Spleen (tissue), 11 donors: ENCODE results near the gene TBC1D2. TPM values are rescaled to one million over a fixed set of nuclear protein-coding genes. Genes with fewer than 3 reads are reported as not detected.

ENCODE experiments used
- DNase-seq: peaks from one replicate; pipeline ENCODE4 v3.0.0-alpha.2; 2020
- H3K27ac ChIP-seq, 8 donors: fragments of 200-600 bp; sonication (generic) in 7 of 8; 1 replicate in 4 of 8; 2 replicates in 4 of 8; pipeline versions ENCODE4 v1.5.0 to v1.8.0; 2016 to 2021; ENCODE audit warnings: inconsistent platforms in 4 of 8, mild to moderate bottlenecking in 4 of 8, moderate library complexity in 1 of 8
- H3K27me3 ChIP-seq, 7 donors: fragments of 200-600 bp; sonication (generic) in 6 of 7; replicated peaks in 1 of 7; 1 replicate in 4 of 7; 2 replicates in 3 of 7; pipeline versions ENCODE4 v1.5.0 to v1.8.0; 2016 to 2021; ENCODE audit warnings: inconsistent platforms in 3 of 7, mild to moderate bottlenecking in 1 of 7
- H3K36me3 ChIP-seq, 6 donors: fragments of 200-600 bp; sonication (generic) in 5 of 6; 1 replicate in 4 of 6; 2 replicates in 2 of 6; pipeline versions ENCODE4 v1.5.0 to v1.8.0; 2016 to 2021; ENCODE audit warnings: inconsistent platforms in 2 of 6
- H3K4me1 ChIP-seq, 6 donors: fragments of 200-600 bp; sonication (generic) in 5 of 6; 1 replicate in 3 of 6; 2 replicates in 3 of 6; pipeline versions ENCODE4 v1.5.0 to v1.8.0; 2016 to 2021; ENCODE audit warnings: inconsistent platforms in 3 of 6
- H3K4me3 ChIP-seq, 8 donors: fragments of 200-600 bp; sonication (generic) in 7 of 8; 1 replicate in 4 of 8; 2 replicates in 4 of 8; pipeline versions ENCODE4 v1.5.0 to v1.8.0; 2016 to 2021; ENCODE audit warnings: inconsistent platforms in 4 of 8, mild to moderate bottlenecking in 4 of 8, moderate library complexity in 2 of 8
- H3K9me3 ChIP-seq, 8 donors: fragments of 200-600 bp; sonication (generic) in 7 of 8; 1 replicate in 4 of 8; 2 replicates in 4 of 8; pipeline versions ENCODE4 v1.5.0 to v1.8.0; 2016 to 2021; ENCODE audit warnings: inconsistent platforms in 4 of 8
- CTCF ChIP-seq, 11 experiments: fragments of 200-600 bp in 7 of 11; fragments of 450-650 bp in 4 of 11; sonication (generic) in 4 of 11; IDR thresholded peaks in 8 of 11; conservative IDR thresholded peaks in 3 of 11; 1 replicate in 7 of 11; 2 replicates in 4 of 11; pipeline versions ENCODE4 v1.4.0 to v1.8.0; 2016 to 2021; ENCODE audit warnings: antibody characterized with exemption in 11 of 11, inconsistent platforms in 4 of 11, mild to moderate bottlenecking in 1 of 11
- POLR2A ChIP-seq, 3 donors: fragments of 450-650 bp; IDR thresholded peaks; one replicate each; pipeline ENCODE4 v1.5.1; 2017; ENCODE audit warnings: antibody characterized with exemption in 3 of 3, mild to moderate bottlenecking in 1 of 3
- POLR2AphosphoS5 ChIP-seq, 3 donors: sonication (generic); formaldehyde crosslinking; IDR thresholded peaks; one replicate each; pipeline ENCODE4 v1.5.1; 2017; ENCODE audit warnings: antibody characterized with exemption in 3 of 3
- WGBS, 5 donors: extraction: QIAGEN DNeasy Blood & Tissue Kit in 3 of 5; methylation state at CpG; one replicate each; pipeline versions ENCODE4 v1.1.5 to v1.1.7; 2013 to 2018; 5-methylcytosine and 5-hydroxymethylcytosine counted together
- intact Hi-C: fragments of 100-400 bp; cut with DNase I; formaldehyde crosslinking; loops from one replicate; pipeline ENCODE4 v1.15.0; 2023; ENCODE audit warnings: low total_unique reads
- polyA plus RNA-seq, 3 donors: library from polyadenylated mRNA; stranded (reverse); fragments of 200-250 nt; gene quantifications; one replicate each; pipeline ENCODE4 v1.2.1, GENCODE V29; 2013
- total RNA-seq, 7 donors: library from RNA; depleted of rRNA in 3 of 7; stranded (reverse); fragments of >200 nt in 3 of 7; fragmentation: NEBNext Ultra II Directional in 4 of 7; extraction: Animal tissue kit (Norgen Biotek cat#: 25700) in 4 of 7; gene quantifications; one replicate each; pipeline versions ENCODE4 v1.1.0 to v1.2.1, GENCODE V29; 2016 to 2021
- donor health status: healthy with polysubstance abuse.
- donor health status: DM: no; HTN: no; CAD: no; lungs with moderate emphysema.
- donor health status: DM: no; HTN: no; CAD: no.
- donor health status: Bipolar disorder and iron deficiency.
- donor health status: healthy.
- donor health status: DM: no; HTN: no; CAD: no.
- donor health status: DM: yes; HTN: yes; CAD: no.

TBC1D2 gene
- total and polyA plus RNA-seq, 10 donors = 2.7 to 27.2 (median 12.4) TPM

- intact Hi-C loops = loop anchor here (10.0 kb wide), 1 partner anchor 52 kb away; the partner anchor contains the start of gene TBC1D2
- H3K27ac ChIP-seq = no peak overlapping the region
- DNase-seq = no peak
- H3K36me3 ChIP-seq = peaks cover 0 to 86% (median 6%) of the 10 kb centered on the region in 6 donors
- H3K4me1 ChIP-seq = peaks cover 0 to 14% (median 6%) of the 10 kb centered on the region in 6 donors
- no peaks in the 10 kb centered on the region for H3K9me3 ChIP-seq
- WGBS, 5 donors = 55 to 98% (median 81%) methylated on average over 4 to 7 of the region's 7 CpGs
- TF ChIP-seq POLR2A (IDR thresholded peaks at IDR 0.05) (no peak), CTCF (IDR thresholded peaks at IDR 0.05 in 8 of 11, conservative IDR thresholded peaks at IDR 0.05 in 3 of 11) (no peak), POLR2AphosphoS5 (IDR thresholded peaks at IDR 0.05) (no peak)
- no peak overlapping the region for H3K4me3 ChIP-seq
- no peaks in the 10 kb centered on the region for H3K27me3 ChIP-seq
These were observed 52.3 kb downstream of the TBC1D2 start for GRCh38 chr9:98203153-98203552.

GRCh38 chr9:98202252-98202651 is 53.2 kb downstream of the TBC1D2 start:
- no peak overlapping the region for H3K27ac ChIP-seq
- WGBS, 5 donors = 74 to 87% (median 81%) methylated on average over 5 of the region's 5 CpGs
- H3K4me1 ChIP-seq = peaks cover 0 to 14% (median 6%) of the 10 kb centered on the region in 6 donors
- intact Hi-C loops = loop anchor here (10.0 kb wide), 1 partner anchor 53 kb away; the partner anchor contains the start of gene TBC1D2
- TF ChIP-seq CTCF (IDR thresholded peaks at IDR 0.05 in 8 of 11, conservative IDR thresholded peaks at IDR 0.05 in 3 of 11) (no peak), POLR2AphosphoS5 (IDR thresholded peaks at IDR 0.05) (no peak), POLR2A (IDR thresholded peaks at IDR 0.05) (no peak)
- no peak for DNase-seq
- H3K4me3 ChIP-seq = no peak overlapping the region
- H3K9me3 ChIP-seq = no peaks in the 10 kb centered on the region
- no peaks in the 10 kb centered on the region for H3K27me3 ChIP-seq
- peaks cover 0 to 86% (median 0%) of the 10 kb centered on the region in 6 donors for H3K36me3 ChIP-seq

- peaks cover 0 to 14% (median 6%) of the 10 kb centered on the region in 6 donors for H3K4me1 ChIP-seq
- peaks cover 0 to 88% (median 0%) of the 10 kb centered on the region in 6 donors for H3K36me3 ChIP-seq
- no peaks in the 10 kb centered on the region for H3K27me3 ChIP-seq
- no peak overlapping the region for H3K4me3 ChIP-seq
- WGBS, 5 donors = 83 to 99% (median 93%) methylated on average over 1 to 7 of the region's 7 CpGs
- no peak for TF ChIP-seq CTCF (IDR thresholded peaks at IDR 0.05 in 8 of 11, conservative IDR thresholded peaks at IDR 0.05 in 3 of 11)
- no peak for TF ChIP-seq POLR2AphosphoS5 (IDR thresholded peaks at IDR 0.05)
- TF ChIP-seq POLR2A (IDR thresholded peaks at IDR 0.05) = no peak
- intact Hi-C loops = loop anchor here (10.0 kb wide), 1 partner anchor 53 kb away; the partner anchor contains the start of gene TBC1D2
- H3K9me3 ChIP-seq = no peaks in the 10 kb centered on the region
- no peak for DNase-seq
- no peak overlapping the region for H3K27ac ChIP-seq
These were observed 53.7 kb downstream of the TBC1D2 start for GRCh38 chr9:98201749-98202148.

- WGBS, 5 donors = 59 to 81% (median 77%) methylated on average over 5 to 6 of the region's 6 CpGs
- TF ChIP-seq POLR2A (IDR thresholded peaks at IDR 0.05) = no peak
- TF ChIP-seq CTCF (IDR thresholded peaks at IDR 0.05 in 8 of 11, conservative IDR thresholded peaks at IDR 0.05 in 3 of 11) = no peak
- TF ChIP-seq POLR2AphosphoS5 (IDR thresholded peaks at IDR 0.05) = no peak
- DNase-seq = no peak
- Histone ChIP-seq H3K27me3 (no peaks in the 10 kb centered on the region), H3K27ac (no peak overlapping the region), H3K4me3 (no peak overlapping the region), H3K36me3 (peaks cover 0 to 84% (median 0%) of the 10 kb centered on the region in 6 donors), H3K9me3 (no peaks in the 10 kb centered on the region), H3K4me1 (peaks cover 0 to 11% (median 6%) of the 10 kb centered on the region in 6 donors)
- intact Hi-C loops = loop anchor here (10.0 kb wide), 1 partner anchor 54 kb away; the partner anchor contains the start of gene TBC1D2
These were observed 54.3 kb downstream of the TBC1D2 start for GRCh38 chr9:98201102-98201501.
